ENCODE results near the gene JOSD2. TPM values are rescaled to one million over a fixed set of nuclear protein-coding genes. Genes with fewer than 3 reads are reported as not detected.

JOSD2 gene
- total RNA-seq, 1 experiment from 2014 or later = 40.9 TPM

- H3K27ac ChIP-seq (ENCODE audit: low read depth, low read length) = peak overlapping the region; percentile 77
- no peaks in the 10 kb centered on the region for H3K9me2 ChIP-seq (ENCODE audit: insufficient read depth)
- intact Hi-C loops (cut with micrococcal nuclease) = loop anchor here (1.0 kb wide), 1 partner anchor 34 kb away; the partner anchor contains the start of genes EMC10 and GARIN5A
- no peak overlapping the region for H2AFZ ChIP-seq (ENCODE audit: low read depth, low read length, poor library complexity, severe bottlenecking)
- H4K20me1 ChIP-seq (ENCODE audit: insufficient read depth) = no peaks in the 10 kb centered on the region
- H3K4me2 ChIP-seq (ENCODE audit: low read length) = peak overlapping the region; percentile 91
- DNase-seq (ENCODE audit: low read depth, low spot score) (no peak), ATAC-seq (no peak; the same call in 1 of the 2 replicates)
- CTCF ChIA-PET = interaction anchor here (0.9 to 1.7 kb wide), 5 partner anchors 27 to 154 kb away, joined by 3 to 11 read pairs (median 6); no protein-coding TSS in a partner anchor
- BruUV-seq (replicated peaks) = TSS peak; percentile 78
- H3K9me3 ChIP-seq (ENCODE audit: control insufficient read depth in 1 of 2, insufficient read depth in 1 of 2, low read depth in 1 of 2, low read length in 2 of 2) = no peaks in the 10 kb centered on the region
- H3K4me1 ChIP-seq (ENCODE audit: control insufficient read depth in 1 of 2, insufficient read depth in 2 of 2, low read length in 2 of 2) = peaks cover 3 to 15% of the 10 kb centered on the region in 2 experiments; a peak in 3 of 4 replicates
- H3K27me3 ChIP-seq (ENCODE audit: insufficient read depth, low read length) = no peaks in the 10 kb centered on the region
- H3K4me3 ChIP-seq (replicated peaks in 1 of 2; ENCODE audit: low read depth in 1 of 2, low read length in 2 of 2) = peak overlapping the region; percentile 82 to 90
- H3K79me2 ChIP-seq (ENCODE audit: insufficient read depth, low read length) = peaks cover 8% of the 10 kb centered on the region; the same call in 1 of the 2 replicates
- RAD21 ChIA-PET (ENCODE audit: low non-redundant PET in 1 of 2, low total read pairs in 2 of 2, uncharacterized antibody in 2 of 2, unreplicated experiment in 2 of 2) = no interaction called here
- H3K36me3 ChIP-seq (ENCODE audit: control insufficient read depth in 1 of 2, insufficient read depth in 2 of 2, low read length in 2 of 2) = no peaks in the 10 kb centered on the region; a peak in 1 of 4 replicates
- no peak for TF ChIP-seq MAX (IDR thresholded peaks at IDR 0.05)
- no peak for TF ChIP-seq JUND (IDR thresholded peaks at IDR 0.05)
- no peak for TF ChIP-seq EGR1 (IDR thresholded peaks at IDR 0.05; ENCODE audit: low read depth)
- no peak for TF ChIP-seq CBX3 (IDR thresholded peaks at IDR 0.05; ENCODE audit: low read depth)
- POLR2A ChIA-PET = no interaction called here
- H3K9ac ChIP-seq (ENCODE audit: low read length) = peak overlapping the region; percentile 90
Observed at GRCh38 chr19:50510700-50511068, 307 bp downstream of the JOSD2 start.

- peak overlapping the region; percentile 91 for H3K4me2 ChIP-seq (ENCODE audit: low read length)
- peak overlapping the region; percentile 77 for H3K27ac ChIP-seq (ENCODE audit: low read depth, low read length)
- no TSS peak for BruUV-seq (replicated peaks)
- H2AFZ ChIP-seq (ENCODE audit: low read depth, low read length, poor library complexity, severe bottlenecking) = no peak overlapping the region
- no peak for ATAC-seq
- peaks cover 3 to 15% of the 10 kb centered on the region in 2 experiments; a peak in 3 of 4 replicates for H3K4me1 ChIP-seq (ENCODE audit: control insufficient read depth in 1 of 2, insufficient read depth in 2 of 2, low read length in 2 of 2)
- intact Hi-C loops (cut with micrococcal nuclease) = no loop called here
- no peaks in the 10 kb centered on the region for H3K9me2 ChIP-seq (ENCODE audit: insufficient read depth)
- no peaks in the 10 kb centered on the region for H3K27me3 ChIP-seq (ENCODE audit: insufficient read depth, low read length)
- POLR2A ChIA-PET = no interaction called here
- peak overlapping the region; percentile 82 to 90 for H3K4me3 ChIP-seq (replicated peaks in 1 of 2; ENCODE audit: low read depth in 1 of 2, low read length in 2 of 2)
- RAD21 ChIA-PET (ENCODE audit: low non-redundant PET in 1 of 2, low total read pairs in 2 of 2, uncharacterized antibody in 2 of 2, unreplicated experiment in 2 of 2) = no interaction called here
- CTCF ChIA-PET = interaction anchor here (1.7 kb wide), 1 partner anchor 153 kb away, joined by 6 read pairs; no protein-coding TSS in a partner anchor
- H3K9ac ChIP-seq (ENCODE audit: low read length) = peak overlapping the region; percentile 90
- peaks cover 8% of the 10 kb centered on the region; the same call in 1 of the 2 replicates for H3K79me2 ChIP-seq (ENCODE audit: insufficient read depth, low read length)
- TF ChIP-seq SRF (IDR thresholded peaks at IDR 0.05; ENCODE audit: low read depth) (no peak), ELF1 (IDR thresholded peaks at IDR 0.05; ENCODE audit: borderline replicate concordance, low read depth) (no peak)
- H4K20me1 ChIP-seq (ENCODE audit: insufficient read depth) = no peaks in the 10 kb centered on the region
- H3K9me3 ChIP-seq (ENCODE audit: control insufficient read depth in 1 of 2, insufficient read depth in 1 of 2, low read depth in 1 of 2, low read length in 2 of 2) = no peaks in the 10 kb centered on the region
- no peak for DNase-seq (ENCODE audit: low read depth, low spot score)
- no peaks in the 10 kb centered on the region; a peak in 1 of 4 replicates for H3K36me3 ChIP-seq (ENCODE audit: control insufficient read depth in 1 of 2, insufficient read depth in 2 of 2, low read length in 2 of 2)
Observed at GRCh38 chr19:50510121-50510670, 795 bp downstream of the JOSD2 start.

Measured in HCT116 (cell line).